H54 (cell line): ENCODE data around the gene SUGCT.

Source experiments
- DNase-seq: peaks from one replicate; pipeline ENCODE4 v3.0.0; 2011; ENCODE audit warnings: low spot score, mixed read lengths; ENCODE audit not compliant: insufficient read length
- FAIRE-seq: peaks from 3 replicates; lab custom pipeline; 2011; peaks lifted over from hg19 to GRCh38; lab: Jason Lieb, UNC
- POLR2A ChIP-seq: IDR thresholded peaks from 2 replicates; pipeline ENCODE4 v1.6.1; 2011; ENCODE audit warnings: low read depth, mild to moderate bottlenecking, low read length

The SUGCT gene

DNA sequence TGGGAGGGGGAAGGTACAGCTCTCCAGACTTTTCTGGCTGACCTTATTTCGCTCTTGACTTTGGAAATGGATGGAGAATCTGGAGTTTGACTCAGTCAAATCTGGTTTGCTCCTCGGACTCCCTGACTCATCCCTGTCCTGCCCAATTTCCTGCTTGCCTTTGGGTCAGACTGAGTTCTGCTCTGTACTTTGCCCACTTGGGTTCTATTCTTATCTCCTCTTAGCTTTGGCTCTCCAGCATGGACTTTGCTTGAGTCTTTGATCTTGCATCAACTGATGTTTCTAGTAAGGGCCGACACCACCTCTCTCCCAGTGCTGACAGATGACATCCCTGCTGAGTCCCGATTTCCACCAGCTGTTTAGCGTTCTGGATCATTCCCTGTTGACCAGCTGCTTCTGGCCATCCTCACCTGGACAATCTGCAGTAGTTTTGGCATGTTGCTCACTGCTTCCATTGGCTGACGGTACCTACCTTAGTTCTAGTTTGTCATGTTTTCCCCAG lies 335.3 kb downstream of the SUGCT start:
- no peak for DNase-seq
- FAIRE-seq: no peak
- no peak for TF ChIP-seq POLR2A

DNA sequence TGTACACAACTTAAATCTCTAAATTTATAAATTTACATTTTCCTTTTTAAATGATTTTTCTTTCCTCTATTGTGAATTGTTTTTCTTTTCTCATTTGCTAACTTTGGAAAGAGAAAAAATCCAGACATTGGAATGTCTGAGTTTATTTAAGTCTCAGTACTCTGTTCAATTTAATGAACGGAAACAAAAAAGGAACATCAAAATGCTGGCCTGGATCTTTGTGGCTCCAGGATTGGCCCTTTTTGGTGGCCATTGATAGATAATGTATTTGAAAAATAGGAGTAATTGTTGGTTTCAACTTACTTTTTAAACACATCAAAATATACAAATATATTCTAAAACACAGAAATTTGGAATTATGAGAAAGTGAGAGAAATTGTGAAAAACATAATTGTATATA lies 336.0 kb downstream of the SUGCT start:
- no peak for DNase-seq
- no peak for TF ChIP-seq POLR2A
- FAIRE-seq: no peak

DNA sequence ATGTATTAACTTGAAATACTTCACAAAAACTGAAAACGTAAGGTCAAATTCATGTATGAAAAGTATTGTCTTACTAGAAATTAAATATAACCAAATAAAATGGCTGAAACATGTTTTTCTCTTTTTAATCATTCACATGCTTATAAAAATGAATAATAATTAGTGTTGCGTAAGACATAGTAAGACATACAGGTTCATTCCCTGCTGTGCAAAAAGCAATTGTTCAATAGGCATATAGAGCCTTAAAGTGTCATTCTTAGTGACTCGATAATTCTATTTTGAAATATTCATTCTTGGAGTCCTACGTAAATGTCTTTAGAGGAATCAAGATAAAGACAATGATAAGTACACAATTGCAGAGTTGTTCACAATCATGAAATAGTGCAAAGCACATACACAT lies 337.1 kb downstream of the SUGCT start:
- DNase-seq: no peak
- TF ChIP-seq POLR2A: no peak

DNA sequence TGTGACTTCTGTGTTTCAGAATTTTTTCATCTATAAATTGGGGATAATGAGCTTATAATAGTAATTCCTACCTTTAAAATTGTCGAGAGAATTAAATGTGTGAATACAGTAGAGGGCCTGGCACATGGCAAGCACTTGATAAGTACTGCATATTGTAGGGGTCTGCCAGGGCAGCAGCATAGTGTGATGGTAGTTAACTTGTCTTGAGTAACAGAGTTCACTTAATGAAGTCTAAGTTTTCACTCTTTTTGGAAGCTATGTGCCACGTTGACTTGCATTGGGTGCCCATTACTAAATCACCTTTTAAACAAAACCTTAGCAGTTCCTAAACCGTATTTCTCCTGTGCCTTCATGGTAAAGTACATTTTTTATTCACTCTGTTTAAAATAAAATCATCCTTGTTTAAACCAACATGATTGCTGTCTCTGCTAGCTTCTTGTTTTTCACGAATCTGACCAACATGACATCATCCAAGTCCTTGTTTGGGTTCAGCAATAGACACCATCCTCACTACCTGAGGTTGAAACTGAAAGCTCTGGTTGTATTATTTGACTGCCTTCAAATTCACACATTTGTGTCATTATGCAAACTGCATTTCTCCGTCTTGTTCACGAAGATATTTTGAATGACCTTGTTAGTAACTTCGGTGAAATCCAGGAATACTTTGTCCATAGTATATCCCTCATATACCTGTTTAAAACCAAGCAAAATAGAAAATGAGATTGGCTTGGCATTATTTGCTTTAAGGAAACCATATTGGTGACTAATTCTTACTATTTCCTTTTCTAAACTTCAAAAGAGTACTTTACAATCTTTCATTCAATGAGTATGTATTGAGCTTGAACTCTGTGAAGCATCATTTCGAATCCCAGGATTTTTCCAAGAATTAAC lies 340.2 kb downstream of the SUGCT start:
- DNase-seq: no peak
- TF ChIP-seq POLR2A: no peak
- peak; percentile 93 for FAIRE-seq

More for the DNA sequence above, 337.1 kb downstream of the SUGCT start:
- FAIRE-seq: no peak

DNA sequence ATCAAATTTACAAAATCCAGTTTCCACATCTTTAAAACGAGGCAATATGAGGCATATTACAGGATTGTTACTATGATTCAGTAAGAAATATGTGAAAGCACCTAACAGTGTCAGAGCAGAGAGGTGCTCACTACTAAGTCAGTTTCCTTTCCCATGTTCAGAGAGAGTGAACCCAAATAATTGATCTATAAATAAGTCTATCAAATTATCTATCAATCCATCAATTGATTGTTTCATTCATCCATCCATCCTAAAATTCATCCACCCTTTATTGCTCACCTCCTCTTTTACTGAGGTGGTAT lies 340.8 kb downstream of the SUGCT start:
- TF ChIP-seq POLR2A: no peak
- FAIRE-seq: no peak
- no peak for DNase-seq

DNA sequence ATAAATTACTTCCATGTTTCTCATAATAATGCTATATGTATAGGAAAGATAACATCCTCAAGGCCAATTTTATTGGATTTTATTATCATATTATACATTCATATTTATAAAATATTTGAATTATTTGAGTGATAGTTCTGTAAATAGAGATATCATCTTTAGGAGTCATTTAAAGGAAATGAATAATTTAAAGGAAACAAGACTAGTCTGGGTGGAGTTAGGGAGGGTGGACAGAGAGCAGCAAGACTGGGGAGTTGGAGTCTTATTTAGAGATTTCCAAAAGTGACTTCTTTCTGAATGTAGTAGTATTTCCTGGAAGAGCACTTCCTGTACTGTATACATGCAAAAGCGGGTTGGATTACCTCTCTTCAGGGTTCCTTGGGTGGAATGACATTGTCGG lies 342.3 kb downstream of the SUGCT start:
- DNase-seq (no peak), FAIRE-seq (peak; percentile 52)
- TF ChIP-seq POLR2A: no peak

DNA sequence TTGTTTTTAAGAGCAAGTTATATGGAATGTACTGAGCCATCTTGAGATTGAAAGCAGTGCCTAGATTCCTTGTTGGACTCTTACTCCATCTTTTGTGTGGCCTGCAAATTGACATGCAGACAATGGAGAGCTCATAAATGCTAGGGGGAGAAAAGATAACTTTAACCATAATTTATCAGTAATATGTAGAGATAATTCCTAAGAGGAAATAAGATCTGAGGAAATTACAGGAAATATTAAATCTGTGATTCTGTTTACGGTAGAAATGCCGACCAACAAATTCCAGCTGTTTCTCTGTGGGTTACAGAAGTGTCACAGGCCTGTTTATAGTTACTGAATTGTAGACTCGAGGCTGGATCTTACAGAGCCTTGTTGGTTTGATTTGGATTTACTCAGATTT lies 348.0 kb downstream of the SUGCT start:
- DNase-seq (no peak), FAIRE-seq (no peak)
- no peak for TF ChIP-seq POLR2A

DNA sequence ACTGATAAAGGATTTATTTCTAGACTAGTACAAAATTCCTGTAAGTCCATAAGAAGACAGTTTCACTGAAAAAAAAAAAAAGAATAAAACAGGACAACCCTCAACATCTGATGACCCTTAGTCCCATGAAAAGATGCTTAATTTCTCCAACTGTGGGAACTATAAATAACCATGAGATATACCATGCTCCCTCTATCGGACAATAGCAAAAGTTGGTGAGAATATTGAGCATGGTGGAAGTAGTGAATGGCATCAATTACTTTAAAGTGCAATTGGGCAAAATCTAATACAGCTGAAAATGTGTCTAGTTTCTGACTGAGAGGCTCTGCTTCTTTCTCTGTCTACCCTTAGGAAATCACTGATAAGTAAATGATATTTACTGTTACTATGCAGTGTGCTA lies 348.8 kb downstream of the SUGCT start:
- FAIRE-seq (peak; percentile 86), DNase-seq (no peak)
- no peak for TF ChIP-seq POLR2A

DNA sequence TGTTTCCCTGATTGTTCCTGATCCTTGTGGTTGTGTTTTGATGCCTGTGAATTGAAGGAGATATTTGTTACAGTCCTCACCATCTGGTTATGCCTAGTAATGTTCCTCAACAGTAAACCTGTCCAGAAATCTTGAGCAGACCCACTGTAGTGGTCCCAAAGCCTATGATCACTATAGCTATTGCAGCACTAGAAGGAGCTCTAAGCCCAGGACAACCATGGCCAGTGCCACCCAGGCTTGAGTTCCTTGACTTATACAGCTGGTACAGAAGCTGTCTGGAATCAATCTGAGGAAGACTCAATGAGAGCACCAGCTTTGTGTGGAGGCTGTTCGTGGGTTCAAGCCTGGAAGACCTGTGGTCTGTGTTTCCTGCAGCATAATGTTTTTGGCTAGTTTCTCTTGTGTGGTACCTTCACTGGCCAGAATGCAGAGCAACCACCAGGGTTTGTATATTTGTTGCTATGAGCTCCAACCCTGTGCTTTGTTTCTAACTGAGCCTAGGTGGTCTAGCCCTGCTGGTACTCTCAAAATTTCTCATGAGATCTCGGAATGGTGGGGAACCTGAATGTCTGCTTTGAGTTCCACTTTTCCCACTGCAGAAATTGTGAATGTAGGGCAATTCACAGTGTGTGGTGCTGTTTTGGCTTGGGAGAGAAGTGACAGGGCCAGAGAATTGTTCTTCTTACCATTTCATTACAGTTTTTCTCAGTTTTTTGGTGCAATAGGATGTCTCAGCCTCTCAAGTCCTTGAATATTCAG lies 355.2 kb downstream of the SUGCT start:
- FAIRE-seq (no peak), DNase-seq (no peak)
- TF ChIP-seq POLR2A: no peak

DNA sequence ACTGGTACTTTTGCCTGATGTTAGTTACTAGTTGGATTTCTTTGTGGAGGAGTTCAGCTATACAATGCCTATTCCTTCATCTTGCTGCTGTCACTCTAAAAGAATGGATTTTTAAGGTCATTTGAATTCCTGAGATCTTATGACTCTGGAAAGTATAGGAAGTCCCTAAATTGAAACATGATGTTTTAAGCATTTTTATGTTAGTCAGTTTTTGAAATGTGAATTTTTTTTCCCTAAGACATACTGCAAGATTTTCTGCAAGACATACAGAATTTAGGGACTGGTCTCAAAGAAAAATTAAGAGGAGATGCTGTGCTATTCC lies 355.8 kb downstream of the SUGCT start:
- FAIRE-seq (no peak), DNase-seq (no peak)
- no peak for TF ChIP-seq POLR2A

DNA sequence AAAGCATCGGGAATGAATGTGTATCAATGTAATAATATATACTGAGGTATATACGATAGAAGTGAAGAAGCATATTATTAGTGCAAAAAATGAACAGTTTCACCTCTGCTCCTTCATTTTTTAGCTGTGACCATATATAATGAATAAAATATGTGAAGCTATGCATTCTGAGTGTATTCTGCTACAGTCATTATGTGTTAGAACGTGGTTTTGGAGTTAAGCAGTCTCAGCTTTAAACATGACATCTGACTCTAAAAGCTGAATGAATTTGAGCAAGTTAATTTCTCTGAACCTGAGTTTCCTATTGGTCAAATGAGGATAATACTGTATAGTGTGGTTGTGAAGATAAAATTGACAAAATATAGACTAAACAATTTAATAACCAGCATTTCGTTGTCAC lies 358.1 kb downstream of the SUGCT start:
- DNase-seq (no peak), FAIRE-seq (no peak)
- no peak for TF ChIP-seq POLR2A

DNA sequence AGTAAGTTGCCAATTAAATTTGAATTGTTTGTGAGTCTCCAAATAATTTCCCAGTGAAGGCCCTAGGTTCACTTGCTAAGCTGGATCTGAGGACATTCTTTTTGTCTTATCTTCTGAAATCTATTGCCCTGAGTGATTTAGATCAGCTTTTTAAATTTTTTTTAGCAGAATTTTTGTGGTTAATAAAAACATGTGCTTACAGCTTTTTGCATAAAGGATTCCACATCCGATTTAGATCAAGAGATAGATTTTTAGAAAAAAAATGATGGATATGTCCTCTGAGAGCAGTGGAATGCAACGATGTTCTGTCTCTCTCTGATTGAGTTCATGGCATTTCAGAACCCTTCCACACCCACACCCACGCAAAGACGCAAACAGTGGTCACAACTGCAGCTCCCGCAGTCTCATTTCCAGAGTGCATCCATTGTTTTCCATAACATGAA lies 358.8 kb downstream of the SUGCT start:
- DNase-seq (no peak), FAIRE-seq (no peak)
- no peak for TF ChIP-seq POLR2A

DNA sequence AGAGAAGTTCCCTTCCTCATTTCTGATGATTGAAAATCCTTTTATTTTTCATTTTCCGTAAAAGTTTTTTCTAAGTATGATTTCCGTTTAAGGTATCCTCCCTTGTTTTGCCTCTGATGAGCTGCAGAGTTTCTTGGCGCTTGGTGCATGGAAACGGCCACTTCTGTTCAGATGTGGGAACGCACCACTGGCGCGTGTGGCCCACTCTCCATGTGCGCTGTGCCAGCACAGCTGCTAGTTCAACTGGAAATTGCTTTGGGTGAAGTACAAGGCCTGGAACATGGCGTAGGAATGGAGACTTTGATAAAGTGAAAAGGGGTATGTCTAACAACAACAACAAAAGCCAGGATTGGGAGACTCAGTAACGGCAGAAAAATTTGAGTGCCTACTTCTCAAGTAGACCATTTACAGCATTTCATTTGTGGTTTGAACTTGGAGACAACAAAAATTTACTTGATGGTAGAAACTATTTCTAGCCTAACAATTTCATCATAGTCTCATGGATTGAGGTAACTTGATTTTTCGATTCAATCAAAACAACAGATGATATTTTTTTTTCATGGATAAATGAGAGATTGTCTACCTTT lies 364.2 kb downstream of the SUGCT start:
- no peak for TF ChIP-seq POLR2A

DNA sequence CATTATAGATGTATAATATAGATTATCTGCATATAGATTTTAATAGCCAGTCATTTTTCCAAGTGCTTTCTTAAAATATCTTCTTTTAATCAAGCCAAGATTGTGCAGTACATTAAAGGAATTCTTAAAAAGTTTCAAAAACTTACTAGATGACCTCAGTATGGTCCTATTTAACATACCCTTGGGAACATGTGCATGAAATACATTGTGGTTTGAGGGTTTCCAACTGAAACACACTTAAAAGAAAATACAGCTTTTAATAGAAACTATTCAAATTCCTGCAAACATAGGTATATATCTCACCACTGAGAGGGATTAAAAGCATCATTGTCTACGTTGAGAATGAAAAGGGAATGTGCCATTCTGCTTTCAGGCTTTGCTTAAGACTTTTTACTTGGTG lies 364.9 kb downstream of the SUGCT start:
- FAIRE-seq (no peak), DNase-seq (no peak)
- no peak for TF ChIP-seq POLR2A

More for the DNA sequence above, 364.2 kb downstream of the SUGCT start:
- FAIRE-seq (peak; percentile 50), DNase-seq (no peak)
